GM11168 (cell line): Measurements from ENCODE around the gene INO80D.
"Not testable (repeated sequence)": the region's sequence is repeated elsewhere in the genome, so short reads cannot be mapped to it uniquely, and the experiment has no call there.

Experiments
- in situ Hi-C: fragments of 300-500 bp; cut with MboI; formaldehyde crosslinking; loops from one replicate; pipeline ENCODE4 v1.12.0; 2022; ENCODE audit warnings: low sequenced_read_pairs; ENCODE audit not compliant: unreplicated experiment

The INO80D gene

GRCh38 chr2:205988274-205988673, 97.7 kb downstream of the INO80D start:
- in situ Hi-C loops, result no loop called here

GRCh38 chr2:205986334-205986733, 99.6 kb downstream of the INO80D start:
- in situ Hi-C loops, result not testable (repeated sequence)

GRCh38 chr2:205984381-205984780, 101.6 kb downstream of the INO80D start:
- in situ Hi-C loops, result no loop called here

GRCh38 chr2:205982776-205983327, 103.1 kb downstream of the INO80D start:
- in situ Hi-C loops, result no loop called here

GRCh38 chr2:205978728-205979127, 107.2 kb downstream of the INO80D start:
- in situ Hi-C loops, result not testable (repeated sequence)

GRCh38 chr2:205977699-205978098, 108.3 kb downstream of the INO80D start:
- in situ Hi-C loops, result not testable (repeated sequence)

- in situ Hi-C loops, result not testable (repeated sequence)
These were observed 108.9 kb downstream of the INO80D start for GRCh38 chr2:205976934-205977659.

- in situ Hi-C loops, result no loop called here
These were observed 109.7 kb downstream of the INO80D start for GRCh38 chr2:205976120-205976814.

- in situ Hi-C loops, result no loop called here
These were observed 110.7 kb downstream of the INO80D start for GRCh38 chr2:205975082-205975949.

GRCh38 chr2:205972113-205972512, 113.9 kb downstream of the INO80D start:
- in situ Hi-C loops, result no loop called here

GRCh38 chr2:205970348-205970747, 115.6 kb downstream of the INO80D start:
- in situ Hi-C loops, result no loop called here

- in situ Hi-C loops, result no loop called here
These were observed 116.4 kb downstream of the INO80D start for GRCh38 chr2:205969584-205969983.

GRCh38 chr2:205967391-205968075, 118.4 kb downstream of the INO80D start:
- in situ Hi-C loops, result no loop called here

- in situ Hi-C loops, result no loop called here
These were observed 120.3 kb downstream of the INO80D start for GRCh38 chr2:205965707-205966106.

- in situ Hi-C loops, result no loop called here
These were observed 121.7 kb downstream of the INO80D start for GRCh38 chr2:205964111-205964761.

GRCh38 chr2:205959521-205959920, 126.5 kb downstream of the INO80D start:
- in situ Hi-C loops, result no loop called here

GRCh38 chr2:205957452-205958154, 128.4 kb downstream of the INO80D start:
- in situ Hi-C loops, result no loop called here

- in situ Hi-C loops, result no loop called here
These were observed 131.3 kb downstream of the INO80D start for GRCh38 chr2:205954707-205955106.

- in situ Hi-C loops, result no loop called here
These were observed 133.7 kb downstream of the INO80D start for GRCh38 chr2:205952282-205952681.
